ENCODE data around the gene OPCML.

The OPCML gene

DNA sequence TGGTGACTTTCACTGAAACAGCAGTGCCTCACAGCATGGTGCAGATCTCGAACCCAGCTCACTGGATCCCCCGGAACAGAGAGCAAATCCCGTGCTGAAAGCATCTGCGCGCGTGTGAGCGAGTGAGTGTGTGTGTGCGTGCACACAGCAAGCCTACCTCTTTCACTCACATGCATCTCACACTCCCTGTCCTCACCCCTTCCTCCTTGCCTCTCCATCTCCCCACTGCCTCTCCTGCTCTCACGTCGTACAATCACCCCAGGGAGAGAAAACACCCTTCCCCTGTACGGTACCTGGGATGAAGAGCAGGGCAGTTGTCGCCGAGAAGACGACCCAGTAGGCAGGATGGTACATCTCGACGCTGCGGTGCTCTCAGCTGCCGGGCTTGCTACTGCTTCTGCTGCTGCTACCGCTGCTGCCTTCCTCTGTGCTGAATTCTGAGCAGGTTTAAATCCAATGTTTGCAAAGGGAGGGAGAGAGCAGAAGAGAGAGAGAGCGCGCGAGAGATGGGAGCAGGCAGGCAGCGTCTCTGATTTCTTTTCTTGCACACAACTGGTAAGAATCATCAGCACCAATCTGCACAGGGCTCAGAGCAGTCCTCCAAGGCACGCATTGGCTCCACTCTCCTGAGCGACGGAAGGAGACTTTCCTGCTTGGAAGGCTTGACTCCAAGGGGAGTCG, at the start of gene OPCML:
Gene OPCML, minus strand, starts transcription at position 531 of the 681 bp plus-strand sequence.
- no peak for DNase-seq (ENCODE audit: low spot score)

DNA sequence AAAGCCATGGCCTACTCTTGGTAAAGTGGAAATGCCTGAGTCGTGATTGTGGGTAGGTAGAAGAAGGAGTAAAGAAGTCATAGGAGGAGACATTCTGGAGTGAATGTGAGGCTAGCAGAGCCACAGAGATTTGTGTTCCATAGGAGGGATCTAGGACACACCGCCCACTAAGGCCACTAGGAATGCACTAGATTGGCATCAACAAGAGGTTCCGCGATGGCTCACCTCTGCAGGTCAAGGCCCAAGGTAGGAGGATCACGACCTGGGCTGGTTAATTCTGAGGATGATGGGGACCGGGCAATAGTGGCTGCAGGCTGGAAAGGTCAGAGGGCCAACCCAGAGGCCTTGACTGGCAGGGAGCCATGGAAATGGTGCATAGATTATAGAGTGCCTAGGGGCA, 48.8 kb upstream of the OPCML start:
- DNase-seq (ENCODE audit: low spot score), result no peak

DNA sequence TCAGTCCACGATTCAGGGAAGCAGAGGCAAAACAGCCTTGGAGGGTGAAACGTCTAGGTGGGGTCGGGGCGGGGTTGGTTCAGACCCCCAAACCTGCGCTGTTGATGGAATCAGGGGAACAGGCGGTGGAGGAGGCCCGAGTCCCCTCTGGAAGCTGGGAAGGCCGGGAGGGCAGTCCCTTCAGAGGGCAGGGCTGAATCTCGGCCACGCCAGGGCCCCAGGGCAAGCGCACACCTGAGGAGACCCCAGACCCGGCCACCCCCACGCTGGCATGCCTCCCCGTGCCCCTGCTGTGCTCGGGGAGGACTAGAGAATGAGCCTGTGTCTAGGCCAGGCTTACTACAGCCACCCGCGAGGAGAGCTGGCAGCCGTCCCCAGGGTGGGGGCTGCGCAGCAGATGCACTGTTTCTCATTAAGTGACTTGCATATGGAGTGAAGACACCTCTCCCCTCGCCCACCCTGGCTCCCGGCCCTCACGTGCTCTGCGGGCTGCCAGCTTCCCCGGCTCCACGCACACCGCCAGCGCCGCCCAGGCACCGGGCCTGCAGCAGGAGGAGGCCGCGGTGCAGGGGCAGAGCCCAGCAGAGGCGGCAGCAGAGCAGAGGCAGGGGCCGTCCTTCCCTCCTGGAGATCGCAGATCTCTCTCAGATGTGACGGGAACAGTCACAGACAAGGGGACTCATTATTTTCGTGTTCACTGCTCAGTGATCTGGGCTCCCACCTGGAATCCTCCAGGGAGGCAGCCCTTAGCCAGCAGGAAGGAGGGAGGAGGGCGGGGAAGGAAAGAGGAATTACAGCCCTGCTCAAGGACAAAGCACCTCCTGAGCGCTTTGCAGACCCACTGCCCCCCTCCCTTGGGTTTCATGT, 47.1 kb upstream of the OPCML start:
- DNase-seq (ENCODE audit: low spot score), result no peak

GRCh38 chr11:133577403-133577802, 45.1 kb upstream of the OPCML start:
- no peak for DNase-seq (ENCODE audit: low spot score)

- no peak for DNase-seq (ENCODE audit: low spot score)
These were observed 44.0 kb upstream of the OPCML start for GRCh38 chr11:133576351-133576750.

GRCh38 chr11:133573081-133573480, 40.8 kb upstream of the OPCML start:
- no peak for DNase-seq (ENCODE audit: low spot score)

DNA sequence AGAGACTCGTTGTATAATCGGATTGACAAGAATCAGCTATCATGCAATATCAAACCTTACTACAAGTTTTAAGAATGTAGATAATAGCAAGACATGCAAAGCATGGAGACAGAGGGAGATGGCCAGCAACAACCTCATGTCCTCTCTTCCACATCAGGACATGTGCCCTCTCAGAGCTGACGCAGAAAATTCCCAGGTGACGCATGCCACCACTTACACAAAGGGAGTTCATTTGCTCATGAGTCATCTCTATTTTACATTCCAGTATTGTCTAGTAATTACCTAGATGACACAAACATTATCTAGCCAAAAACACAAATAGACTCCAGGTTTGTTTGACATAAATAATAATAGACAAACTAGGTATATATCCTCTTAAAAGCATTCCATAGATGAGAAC, 38.1 kb upstream of the OPCML start:
- no peak for DNase-seq (ENCODE audit: low spot score)

DNA sequence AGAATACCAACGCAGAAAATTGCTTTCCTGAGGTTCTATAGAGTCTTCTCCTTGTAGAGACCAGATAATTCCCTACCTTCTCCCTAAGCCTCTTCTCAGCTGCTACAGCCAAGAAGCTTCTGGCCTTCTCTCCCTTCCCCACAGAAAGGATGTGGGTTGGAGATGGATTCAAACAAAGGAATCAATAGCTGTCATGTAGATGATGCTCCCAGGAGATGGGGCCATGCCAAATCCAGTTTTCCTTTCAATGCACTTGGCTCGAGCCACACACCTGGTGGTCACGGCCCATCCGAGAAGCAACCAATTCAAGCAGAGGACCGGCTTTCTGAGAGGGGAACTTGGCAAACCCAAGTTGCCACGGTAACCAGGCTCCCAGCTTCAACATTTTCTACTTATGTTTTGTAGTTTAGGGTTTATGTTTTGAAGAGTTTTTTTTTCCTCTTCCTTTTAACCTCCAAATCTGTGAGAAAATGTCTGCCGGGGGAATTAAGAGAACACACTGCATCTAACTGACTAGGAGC, 31.3 kb upstream of the OPCML start:
- DNase-seq (ENCODE audit: low spot score), result no peak

DNA sequence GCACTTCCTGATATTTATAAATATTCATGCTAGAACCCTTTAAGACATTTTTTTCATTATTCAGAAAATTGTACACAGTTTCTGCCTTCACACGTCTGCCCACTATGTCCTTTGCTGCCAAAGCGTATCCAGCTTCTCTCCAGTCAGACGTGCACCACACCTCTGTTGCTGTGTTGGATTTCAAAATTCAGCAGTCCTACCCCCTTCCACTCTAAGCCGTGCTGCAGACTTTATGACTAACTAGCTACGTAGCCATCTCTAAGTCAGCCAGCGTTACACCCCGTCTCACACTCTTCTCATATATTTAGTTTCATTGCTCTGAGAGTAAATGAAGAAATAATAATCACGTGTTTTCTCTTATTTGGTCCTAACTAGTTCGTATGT, 28.2 kb upstream of the OPCML start:
- no peak for DNase-seq (ENCODE audit: low spot score)

GRCh38 chr11:133559833-133560471, 27.7 kb upstream of the OPCML start:
- no peak for DNase-seq (ENCODE audit: low spot score)

DNA sequence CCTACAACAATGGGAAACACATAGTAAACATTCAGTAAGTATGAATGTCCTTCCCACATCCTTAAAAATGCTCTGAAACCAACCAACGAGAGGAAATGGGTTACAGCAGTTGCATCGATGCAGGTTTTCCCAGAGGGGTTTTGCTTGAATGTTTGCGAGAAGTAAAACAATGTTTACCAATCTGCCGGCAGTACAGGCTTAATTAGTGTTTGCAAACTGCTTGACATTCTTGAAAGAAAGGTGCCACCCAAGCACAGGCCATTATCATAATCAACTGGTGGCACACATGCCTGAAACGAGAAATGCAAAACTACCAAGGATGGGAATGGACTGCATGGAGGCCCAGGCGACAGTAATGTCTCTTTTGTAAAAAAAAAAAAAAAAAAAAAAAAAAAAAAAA, 27.1 kb upstream of the OPCML start:
- DNase-seq (ENCODE audit: low spot score), result no peak

- no peak for DNase-seq (ENCODE audit: low spot score)
These were observed 22.7 kb upstream of the OPCML start for GRCh38 chr11:133555034-133555433.

- DNase-seq (ENCODE audit: low spot score), result no peak
These were observed 21.8 kb upstream of the OPCML start for GRCh38 chr11:133553885-133554740.

GRCh38 chr11:133552938-133553337, 20.6 kb upstream of the OPCML start:
- no peak for DNase-seq (ENCODE audit: low spot score)

DNA sequence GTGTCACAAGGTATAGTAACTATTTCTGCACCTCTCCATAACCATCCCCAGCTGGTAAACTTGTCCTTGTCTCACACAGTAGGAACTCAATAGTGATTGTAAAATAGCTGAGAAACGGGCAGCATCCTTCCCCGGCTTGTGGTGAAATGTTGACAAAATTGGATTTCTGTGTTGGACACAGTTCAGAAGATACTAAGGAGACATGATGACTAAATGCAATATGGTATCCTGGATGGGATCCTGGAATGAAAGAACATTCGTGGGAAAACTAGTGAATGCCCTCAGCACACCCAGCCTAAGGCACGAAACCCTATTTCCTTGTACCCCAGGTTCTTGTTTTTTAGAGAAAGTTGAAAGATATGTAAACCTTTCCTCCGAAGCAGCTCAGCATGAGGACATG, 18.8 kb upstream of the OPCML start:
- no peak for DNase-seq (ENCODE audit: low spot score)

DNA sequence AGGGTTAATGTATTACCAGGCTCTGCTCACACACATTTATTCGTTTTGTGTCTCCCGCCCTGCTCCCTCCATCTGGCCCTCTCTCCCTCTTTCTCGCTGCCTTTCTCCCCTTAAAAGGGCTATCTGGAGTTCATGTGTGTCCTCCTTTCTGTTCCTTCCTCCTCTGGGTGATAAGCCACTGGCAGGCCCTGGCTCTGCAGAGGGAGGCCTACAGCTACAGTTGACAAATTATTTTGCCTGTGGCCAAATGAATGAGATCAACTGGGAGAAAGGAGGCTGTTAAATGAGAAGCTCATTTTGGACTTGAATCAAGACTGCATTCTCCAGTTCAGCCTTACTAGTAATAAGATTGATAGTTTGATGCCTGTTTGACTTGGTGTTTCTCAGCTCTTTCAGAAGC, 17.5 kb upstream of the OPCML start:
- DNase-seq (ENCODE audit: low spot score), result no peak

DNA sequence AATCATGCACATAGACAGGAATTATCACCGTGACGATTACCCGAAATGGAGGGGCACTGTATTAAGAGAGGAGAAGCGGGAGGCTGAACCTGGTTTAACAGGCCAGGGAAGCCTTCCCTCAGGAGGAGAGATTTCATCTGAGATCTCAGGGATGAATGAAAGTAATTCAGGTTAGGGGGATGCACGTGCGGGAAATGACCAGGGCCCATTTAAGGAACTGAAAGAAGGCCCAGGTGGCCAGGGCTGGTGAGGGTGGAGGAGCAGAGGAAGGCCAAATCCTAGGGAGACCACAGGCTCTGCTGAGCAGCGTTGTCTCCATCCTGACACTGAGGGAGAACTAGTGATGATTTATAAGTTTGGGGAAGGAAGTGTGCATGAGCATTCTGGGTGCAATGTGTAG, 16.3 kb upstream of the OPCML start:
- no peak for DNase-seq (ENCODE audit: low spot score)

GRCh38 chr11:133547808-133548494, 15.7 kb upstream of the OPCML start:
- DNase-seq (ENCODE audit: low spot score), result no peak

GRCh38 chr11:133545199-133545803, 13.0 kb upstream of the OPCML start:
- DNase-seq (ENCODE audit: low spot score), result no peak

GRCh38 chr11:133541720-133542095, 9.4 kb upstream of the OPCML start:
- DNase-seq (ENCODE audit: low spot score), result no peak

Measured in AG08396 (cell line).